CD4-positive, alpha-beta T cell treated with Interleukin-10 for 1 hour (primary cell): ENCODE data around the gene SKIL.

ENCODE experiments used
- DNase-seq: peaks from one replicate; pipeline ENCODE4 v3.0.0-alpha.2; 2020

SKIL gene

GRCh38 chr3:170350515-170351413, 6.8 kb upstream of the SKIL start:
- no peak for DNase-seq

GRCh38 chr3:170352936-170353335, 4.6 kb upstream of the SKIL start:
- no peak for DNase-seq

GRCh38 chr3:170353485-170353884, 4.0 kb upstream of the SKIL start:
- no peak for DNase-seq

- no peak for DNase-seq
Observed at GRCh38 chr3:170354760-170355159, 2.8 kb upstream of the SKIL start.

- peak; percentile 47 for DNase-seq
Observed at GRCh38 chr3:170355738-170356595, 1.5 kb upstream of the SKIL start.

- DNase-seq = peak; percentile 63
Observed at GRCh38 chr3:170356596-170357175, 829 bp upstream of the SKIL start.

GRCh38 chr3:170358042-170359010, 811 bp downstream of the SKIL start:
- DNase-seq = peak; percentile 84

GRCh38 chr3:170359178-170359704, 1.7 kb downstream of the SKIL start:
- no peak for DNase-seq

GRCh38 chr3:170360466-170360865, 3.0 kb downstream of the SKIL start:
- no peak for DNase-seq

GRCh38 chr3:170360916-170361315, 3.4 kb downstream of the SKIL start:
- no peak for DNase-seq

GRCh38 chr3:170361711-170362110, 4.2 kb downstream of the SKIL start:
- no peak for DNase-seq

GRCh38 chr3:170363471-170363994, 6.0 kb downstream of the SKIL start:
- no peak for DNase-seq

GRCh38 chr3:170364965-170365364, 7.5 kb downstream of the SKIL start:
- DNase-seq = no peak

GRCh38 chr3:170367797-170368196, 10.3 kb downstream of the SKIL start:
- no peak for DNase-seq

- no peak for DNase-seq
Observed at GRCh38 chr3:170368921-170369320, 11.4 kb downstream of the SKIL start.

GRCh38 chr3:170372190-170372879, 14.8 kb downstream of the SKIL start:
- no peak for DNase-seq

- DNase-seq = no peak
Observed at GRCh38 chr3:170383567-170383966, 26.1 kb downstream of the SKIL start.

GRCh38 chr3:170386468-170386867, 29.0 kb downstream of the SKIL start:
- no peak for DNase-seq

- DNase-seq = no peak
Observed at GRCh38 chr3:170387950-170388349, 30.4 kb downstream of the SKIL start.

- no peak for DNase-seq
Observed at GRCh38 chr3:170391108-170391507, 33.6 kb downstream of the SKIL start.

- no peak for DNase-seq
Observed at GRCh38 chr3:170397685-170398084, 40.2 kb downstream of the SKIL start.
